Lower lobe of right lung (tissue), 2 donors: ENCODE results near the gene TMIE. TPM values are rescaled to one million over a fixed set of nuclear protein-coding genes. Genes with fewer than 3 reads are reported as not detected.

Source experiments
- ATAC-seq, 2 donors: fragments of 200-7000 bp; cut with Tn5 transposase; one replicate each; pipeline ENCODE4 v1.9.1; 2020 to 2022; ENCODE audit warnings: mild to moderate bottlenecking in 2 of 2, moderate library complexity in 2 of 2
- DNase-seq: peaks from one replicate; pipeline ENCODE4 v3.0.0-alpha.2; 2020
- H3K27ac ChIP-seq: fragments of 200-600 bp; one replicate; pipeline ENCODE4 v1.8.0; 2022
- H3K27me3 ChIP-seq: fragments of 200-600 bp; one replicate; pipeline ENCODE4 v1.8.0; 2022; ENCODE audit warnings: low read depth
- H3K36me3 ChIP-seq: fragments of 200-600 bp; one replicate; pipeline ENCODE4 v1.8.0; 2022; ENCODE audit warnings: mild to moderate bottlenecking
- H3K4me1 ChIP-seq: fragments of 200-600 bp; one replicate; pipeline ENCODE4 v1.8.0; 2022
- H3K4me3 ChIP-seq: fragments of 200-600 bp; one replicate; pipeline ENCODE4 v1.8.0; 2022; ENCODE audit warnings: mild to moderate bottlenecking
- H3K9me3 ChIP-seq: fragments of 200-600 bp; one replicate; pipeline ENCODE4 v1.8.0; 2022
- intact Hi-C: fragments of 100-400 bp; cut with DNase I; formaldehyde crosslinking; loops from one replicate; pipeline ENCODE4 v1.11.0; 2022
- total RNA-seq: library from RNA; stranded (reverse); fragmentation: NEBNext Ultra II Directional; extraction: Animal tissue kit (Norgen Biotek cat#: 25700); gene quantifications from one replicate; pipeline ENCODE4 v1.2.1, GENCODE V29; 2021
- TF ChIP-seq, protein P1 (sequence below): fragments of 200-600 bp; IDR thresholded peaks from one replicate; pipeline ENCODE4 v1.8.0; 2022; ENCODE audit warnings: antibody characterized with exemption, mild to moderate bottlenecking
- donor health status: DM: no; HTN: yes; CAD: no; lungs with severe emphysema.

TMIE gene
- total RNA-seq, 1 donor from 2014 or later = 1.0 TPM

DNA sequence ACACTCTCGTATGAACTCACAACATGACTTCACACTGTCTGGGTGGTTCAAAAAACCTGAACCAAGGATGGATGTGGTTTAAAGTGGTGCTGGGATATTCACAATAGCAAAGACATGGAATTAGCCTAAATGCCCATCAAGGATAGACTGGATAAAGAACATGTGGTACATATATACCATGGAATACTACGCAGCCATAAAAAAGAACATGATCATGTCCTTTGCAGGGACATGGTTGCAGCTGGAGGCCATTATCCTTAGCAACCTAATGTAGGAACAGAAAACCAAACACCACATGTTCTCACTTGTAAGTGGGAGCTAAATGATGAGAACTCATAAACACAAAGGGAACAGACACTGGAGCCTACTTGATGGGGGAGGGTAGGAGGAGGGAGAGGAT lies 19.8 kb downstream of the TMIE start:
- TF ChIP-seq, protein P1, sequence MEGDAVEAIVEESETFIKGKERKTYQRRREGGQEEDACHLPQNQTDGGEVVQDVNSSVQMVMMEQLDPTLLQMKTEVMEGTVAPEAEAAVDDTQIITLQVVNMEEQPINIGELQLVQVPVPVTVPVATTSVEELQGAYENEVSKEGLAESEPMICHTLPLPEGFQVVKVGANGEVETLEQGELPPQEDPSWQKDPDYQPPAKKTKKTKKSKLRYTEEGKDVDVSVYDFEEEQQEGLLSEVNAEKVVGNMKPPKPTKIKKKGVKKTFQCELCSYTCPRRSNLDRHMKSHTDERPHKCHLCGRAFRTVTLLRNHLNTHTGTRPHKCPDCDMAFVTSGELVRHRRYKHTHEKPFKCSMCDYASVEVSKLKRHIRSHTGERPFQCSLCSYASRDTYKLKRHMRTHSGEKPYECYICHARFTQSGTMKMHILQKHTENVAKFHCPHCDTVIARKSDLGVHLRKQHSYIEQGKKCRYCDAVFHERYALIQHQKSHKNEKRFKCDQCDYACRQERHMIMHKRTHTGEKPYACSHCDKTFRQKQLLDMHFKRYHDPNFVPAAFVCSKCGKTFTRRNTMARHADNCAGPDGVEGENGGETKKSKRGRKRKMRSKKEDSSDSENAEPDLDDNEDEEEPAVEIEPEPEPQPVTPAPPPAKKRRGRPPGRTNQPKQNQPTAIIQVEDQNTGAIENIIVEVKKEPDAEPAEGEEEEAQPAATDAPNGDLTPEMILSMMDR = no peak
- Histone ChIP-seq H3K27ac (no peak overlapping the region), H3K9me3 (no peaks in the 10 kb centered on the region)

DNA sequence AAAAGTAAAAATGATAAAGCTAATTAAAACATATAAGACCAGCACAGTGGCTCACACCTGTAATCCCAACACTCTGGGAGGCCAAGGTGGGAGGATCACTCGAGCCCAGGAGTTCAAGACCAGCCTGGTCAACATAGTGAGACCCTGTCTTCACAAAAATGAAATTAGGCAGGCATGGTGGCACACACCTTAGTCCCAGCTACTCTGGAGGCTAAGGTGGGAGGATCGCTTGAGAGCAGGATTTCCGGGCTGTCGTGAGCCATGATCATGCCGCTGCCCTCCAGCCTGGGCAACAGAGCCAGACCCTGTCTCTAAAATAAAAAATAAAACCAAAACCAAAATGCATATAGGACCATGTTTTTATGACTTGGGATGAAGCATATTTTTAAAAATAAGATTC lies 21.3 kb downstream of the TMIE start:
- ATAC-seq = no peak
- TF ChIP-seq, protein P1 = no peak
- H3K27me3 ChIP-seq = peaks cover 20% of the 10 kb centered on the region
- no peaks in the 10 kb centered on the region for H3K36me3 ChIP-seq
- H3K4me3 ChIP-seq = no peak overlapping the region
- DNase-seq = no peak
- H3K4me1 ChIP-seq = no peaks in the 10 kb centered on the region
- no peaks in the 10 kb centered on the region for H3K9me3 ChIP-seq
- intact Hi-C loops = no loop called here
- H3K27ac ChIP-seq = no peak overlapping the region

More for the DNA sequence above, 19.8 kb downstream of the TMIE start:
- no peak for ATAC-seq
- intact Hi-C loops = no loop called here
- H3K36me3 ChIP-seq = no peaks in the 10 kb centered on the region
- no peaks in the 10 kb centered on the region for H3K4me1 ChIP-seq
- peaks cover 14% of the 10 kb centered on the region for H3K27me3 ChIP-seq
- no peak overlapping the region for H3K4me3 ChIP-seq
- DNase-seq = no peak

DNA sequence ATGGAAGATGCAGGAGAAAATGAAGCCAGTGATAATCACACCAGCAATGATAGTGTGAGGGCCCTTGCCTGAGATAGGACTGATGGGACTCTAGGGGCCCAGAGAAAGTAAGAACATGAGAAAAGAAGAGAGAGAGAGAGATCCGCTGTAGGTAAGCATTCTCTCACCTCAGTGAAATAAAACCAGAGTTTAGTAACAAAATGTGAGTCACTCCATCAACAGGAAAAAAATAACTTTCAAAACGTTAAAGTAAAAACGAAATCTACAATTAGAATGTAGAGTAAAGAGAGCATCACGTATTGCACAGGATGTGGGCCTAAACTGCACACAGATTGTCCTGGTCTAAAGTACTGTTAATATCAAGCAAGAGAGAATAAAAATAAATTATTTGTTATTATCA lies 23.2 kb downstream of the TMIE start:
- peaks cover 19% of the 10 kb centered on the region for H3K27me3 ChIP-seq
- H3K4me3 ChIP-seq = no peak overlapping the region
- no peaks in the 10 kb centered on the region for H3K4me1 ChIP-seq
- ATAC-seq = no peak
- no peak overlapping the region for H3K27ac ChIP-seq
- no peak for DNase-seq
- H3K9me3 ChIP-seq = no peaks in the 10 kb centered on the region
- no peaks in the 10 kb centered on the region for H3K36me3 ChIP-seq
- intact Hi-C loops = no loop called here
- TF ChIP-seq, protein P1 = no peak

DNA sequence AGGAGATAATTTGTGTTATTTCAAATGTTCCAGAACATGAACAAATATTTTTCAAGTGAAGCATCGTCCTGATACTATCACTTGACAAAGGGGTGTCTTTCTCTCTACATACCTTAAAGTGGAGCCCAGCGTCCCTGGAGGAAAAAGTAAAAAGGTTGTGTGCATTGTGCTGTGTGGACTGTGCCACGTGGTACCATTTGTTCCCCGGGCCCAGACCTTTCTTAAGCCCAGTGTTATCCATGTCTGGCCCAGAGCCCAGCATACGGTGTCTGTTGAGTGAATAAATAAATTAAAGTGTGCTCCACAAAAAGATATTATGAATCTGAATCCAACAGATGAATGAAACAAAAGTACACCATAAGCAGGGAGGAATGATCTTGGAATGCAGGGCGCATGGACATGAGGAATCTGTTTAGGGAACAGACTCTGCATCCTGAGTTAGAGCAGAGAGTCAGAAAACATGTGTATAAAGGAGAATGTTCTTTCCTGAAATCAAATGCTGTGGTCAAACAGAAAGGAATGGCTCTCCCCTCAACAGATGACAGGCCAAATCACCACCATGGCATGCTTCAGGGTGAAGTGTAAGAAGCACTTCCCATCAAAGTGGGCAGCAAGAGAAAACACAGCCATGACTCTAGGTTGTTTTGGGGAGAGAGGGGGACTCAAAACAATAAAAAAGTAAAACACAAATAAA lies 24.6 kb downstream of the TMIE start:
- no peaks in the 10 kb centered on the region for H3K4me1 ChIP-seq
- H3K4me3 ChIP-seq = no peak overlapping the region
- intact Hi-C loops = no loop called here
- TF ChIP-seq, protein P1 = no peak
- no peaks in the 10 kb centered on the region for H3K36me3 ChIP-seq
- H3K27ac ChIP-seq = no peak overlapping the region
- DNase-seq (no peak), ATAC-seq (no peak)
- no peaks in the 10 kb centered on the region for H3K9me3 ChIP-seq
- H3K27me3 ChIP-seq = peaks cover 13% of the 10 kb centered on the region

DNA sequence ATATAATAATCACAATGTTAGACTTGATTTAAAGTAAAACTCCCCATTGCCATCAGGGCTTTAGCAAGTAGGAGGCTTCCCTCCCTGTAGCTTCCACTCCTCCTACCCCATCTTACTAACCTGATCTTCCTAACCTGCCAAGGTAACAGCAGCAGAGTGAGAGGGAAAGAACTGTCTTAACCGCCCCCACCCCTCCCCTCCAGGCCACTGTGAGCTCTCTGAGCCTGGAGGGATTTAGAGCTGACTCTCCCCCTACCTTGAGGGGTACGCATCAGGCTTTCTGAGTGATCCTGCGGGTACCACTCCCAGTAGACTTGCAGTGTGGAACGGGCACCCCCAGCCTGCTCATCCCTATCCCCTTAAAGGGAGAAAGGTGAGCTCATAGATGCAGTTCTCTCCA lies 27.8 kb downstream of the TMIE start:
- intact Hi-C loops = no loop called here
- TF ChIP-seq, protein P1 = no peak
- H3K27ac ChIP-seq = no peak overlapping the region
- peaks cover 11% of the 10 kb centered on the region for H3K27me3 ChIP-seq
- no peaks in the 10 kb centered on the region for H3K4me1 ChIP-seq
- no peak overlapping the region for H3K4me3 ChIP-seq
- no peaks in the 10 kb centered on the region for H3K9me3 ChIP-seq
- no peaks in the 10 kb centered on the region for H3K36me3 ChIP-seq
- ATAC-seq = no peak
- no peak for DNase-seq
